GM19025 (cell line): ENCODE measurements around the gene KRTAP1-1.
"Not testable (repeated sequence)": the region's sequence is repeated elsewhere in the genome, so short reads cannot be mapped to it uniquely, and the experiment has no call there.

ENCODE experiments used
- ATAC-seq: cut with Tn5 transposase; IDR thresholded peaks from one replicate; pipeline ENCODE4 v1.9.1; 2021; ENCODE audit warnings: mild to moderate bottlenecking, low read depth, moderate library complexity; ENCODE audit not compliant: unreplicated experiment

Gene KRTAP1-1

GRCh38 chr17:41040783-41041571 lies at the start of gene KRTAP1-1:
KRTAP1-1 (minus strand) TSS chr17:41041450; CDS start chr17:41041397, 53 bp downstream.
- not testable (repeated sequence) for ATAC-seq

- ATAC-seq, result not testable (repeated sequence)
Measured at GRCh38 chr17:41088760-41089352, 47.6 kb upstream of the KRTAP1-1 start.

GRCh38 chr17:41084100-41084856 lies 43.0 kb upstream of the KRTAP1-1 start, which contains the start of gene KRTAP4-7:
KRTAP4-7 (plus strand) TSS chr17:41084150; CDS start chr17:41084207, 57 bp downstream.
- ATAC-seq, result not testable (repeated sequence)

- not testable (repeated sequence) for ATAC-seq
Measured at GRCh38 chr17:41083427-41083826, 42.2 kb upstream of the KRTAP1-1 start.

- no peak for ATAC-seq
Measured at GRCh38 chr17:41082626-41083025, 41.4 kb upstream of the KRTAP1-1 start.

GRCh38 chr17:41076788-41077187 lies 35.5 kb upstream of the KRTAP1-1 start:
- ATAC-seq, result no peak

GRCh38 chr17:41073676-41074075 lies 32.4 kb upstream of the KRTAP1-1 start:
- ATAC-seq, result no peak

- ATAC-seq, result no peak
Measured at GRCh38 chr17:41071606-41072360, 30.5 kb upstream of the KRTAP1-1 start.

- ATAC-seq, result no peak
Measured at GRCh38 chr17:41069031-41069430, 27.8 kb upstream of the KRTAP1-1 start.

GRCh38 chr17:41067281-41067680 lies 26.0 kb upstream of the KRTAP1-1 start:
- ATAC-seq, result no peak

- ATAC-seq, result no peak
Measured at GRCh38 chr17:41065829-41066624, 24.8 kb upstream of the KRTAP1-1 start, which contains the start of gene KRTAP2-4. KRTAP2-4 (minus strand) TSS chr17:41065879; CDS start chr17:41065845, 34 bp downstream.

GRCh38 chr17:41065016-41065689 lies 23.9 kb upstream of the KRTAP1-1 start:
- ATAC-seq, result not testable (repeated sequence)

GRCh38 chr17:41064301-41064700 lies 23.1 kb upstream of the KRTAP1-1 start:
- ATAC-seq, result no peak

GRCh38 chr17:41063449-41063848 lies 22.2 kb upstream of the KRTAP1-1 start:
- ATAC-seq, result no peak

- no peak for ATAC-seq
Measured at GRCh38 chr17:41061964-41062363, 20.7 kb upstream of the KRTAP1-1 start.

- ATAC-seq, result no peak
Measured at GRCh38 chr17:41060052-41060604, 18.9 kb upstream of the KRTAP1-1 start, which contains the start of gene KRTAP2-3. KRTAP2-3 (minus strand) TSS chr17:41060114; CDS start chr17:41060050, 64 bp downstream.

GRCh38 chr17:41059276-41060051 lies 18.2 kb upstream of the KRTAP1-1 start:
- not testable (repeated sequence) for ATAC-seq

- ATAC-seq, result no peak
Measured at GRCh38 chr17:41058741-41059140, 17.5 kb upstream of the KRTAP1-1 start.
